Measurements from ENCODE around the gene ETS1. TPM values are rescaled to one million over a fixed set of nuclear protein-coding genes. Genes with fewer than 3 reads are reported as not detected.
A peak's percentile ranks its signal among the peaks of the same experiment; 100 is the strongest.

The ETS1 gene
- total RNA-seq, 4 donors from 2014 or later: 46.3 to 70.6 (median 57.6) TPM

DNA sequence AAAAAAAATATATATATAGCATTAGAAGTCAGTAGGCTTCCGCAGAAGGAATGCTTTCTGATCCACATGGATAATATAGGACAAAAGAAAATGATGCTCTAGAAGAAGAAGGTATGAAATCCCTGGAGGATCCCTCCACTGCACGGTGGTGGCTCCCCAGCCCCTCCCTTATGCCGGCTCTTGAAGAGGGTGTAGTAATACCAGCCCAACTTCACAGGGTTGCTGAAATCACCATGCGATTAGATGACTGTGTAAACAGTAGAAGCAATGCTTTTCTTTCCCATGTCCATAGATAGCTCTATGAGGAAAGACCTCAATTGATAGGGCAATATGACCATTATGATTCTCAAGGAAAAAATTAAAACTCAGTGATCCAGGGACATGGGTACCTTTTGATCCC lies 3.2 kb upstream of the ETS1 start:
- TF ChIP-seq EP300 (IDR thresholded peaks at IDR 0.05): no peak
- TF ChIP-seq POLR2A (IDR thresholded peaks at IDR 0.05): no peak
- TF ChIP-seq, protein P1, sequence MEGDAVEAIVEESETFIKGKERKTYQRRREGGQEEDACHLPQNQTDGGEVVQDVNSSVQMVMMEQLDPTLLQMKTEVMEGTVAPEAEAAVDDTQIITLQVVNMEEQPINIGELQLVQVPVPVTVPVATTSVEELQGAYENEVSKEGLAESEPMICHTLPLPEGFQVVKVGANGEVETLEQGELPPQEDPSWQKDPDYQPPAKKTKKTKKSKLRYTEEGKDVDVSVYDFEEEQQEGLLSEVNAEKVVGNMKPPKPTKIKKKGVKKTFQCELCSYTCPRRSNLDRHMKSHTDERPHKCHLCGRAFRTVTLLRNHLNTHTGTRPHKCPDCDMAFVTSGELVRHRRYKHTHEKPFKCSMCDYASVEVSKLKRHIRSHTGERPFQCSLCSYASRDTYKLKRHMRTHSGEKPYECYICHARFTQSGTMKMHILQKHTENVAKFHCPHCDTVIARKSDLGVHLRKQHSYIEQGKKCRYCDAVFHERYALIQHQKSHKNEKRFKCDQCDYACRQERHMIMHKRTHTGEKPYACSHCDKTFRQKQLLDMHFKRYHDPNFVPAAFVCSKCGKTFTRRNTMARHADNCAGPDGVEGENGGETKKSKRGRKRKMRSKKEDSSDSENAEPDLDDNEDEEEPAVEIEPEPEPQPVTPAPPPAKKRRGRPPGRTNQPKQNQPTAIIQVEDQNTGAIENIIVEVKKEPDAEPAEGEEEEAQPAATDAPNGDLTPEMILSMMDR (IDR thresholded peaks at IDR 0.05): no peak
- 73 to 79% methylated on average over 4 of the region's 4 CpGs for WGBS, 2 donors
- peaks cover 0 to 7% of the 10 kb centered on the region in 2 donors for H3K27me3 ChIP-seq
- H3K4me3 ChIP-seq: no peak overlapping the region
- no peaks in the 10 kb centered on the region for H3K4me1 ChIP-seq
- no peak overlapping the region for H3K27ac ChIP-seq
- no peaks in the 10 kb centered on the region for H3K9me3 ChIP-seq
- DNase-seq (ENCODE audit: low spot score in 2 of 2): no peak
- H3K36me3 ChIP-seq: no peaks in the 10 kb centered on the region

DNA sequence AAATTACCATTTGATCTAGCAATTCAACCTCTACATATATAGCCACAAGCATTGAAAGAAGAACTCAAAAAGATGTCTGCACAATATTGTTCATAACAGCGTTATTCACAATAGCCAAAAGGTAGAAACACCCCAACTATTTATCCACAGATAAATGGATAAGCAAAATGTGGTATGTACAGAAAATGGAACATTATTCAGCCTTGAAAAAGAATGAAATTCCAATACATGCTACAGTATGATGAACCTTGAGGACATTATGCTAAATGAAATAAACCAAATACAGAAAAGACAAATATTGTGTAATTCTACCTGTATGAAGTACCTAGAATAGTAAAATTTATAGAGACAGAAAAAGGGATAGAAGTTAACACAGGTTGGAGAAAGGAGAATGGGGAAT lies 2.6 kb upstream of the ETS1 start:
- H3K27me3 ChIP-seq: peaks cover 0 to 9% of the 10 kb centered on the region in 2 donors
- TF ChIP-seq EP300 (IDR thresholded peaks at IDR 0.05) (no peak), POLR2A (IDR thresholded peaks at IDR 0.05) (no peak)
- TF ChIP-seq, protein P1 (IDR thresholded peaks at IDR 0.05): no peak
- H3K4me3 ChIP-seq: no peak overlapping the region
- no peaks in the 10 kb centered on the region for H3K36me3 ChIP-seq
- no peaks in the 10 kb centered on the region for H3K9me3 ChIP-seq
- no peaks in the 10 kb centered on the region for H3K4me1 ChIP-seq
- WGBS, 2 donors: 94 to 97% methylated on average over 1 of the region's 1 CpG
- no peak for DNase-seq (ENCODE audit: low spot score in 2 of 2)
- no peak overlapping the region for H3K27ac ChIP-seq

DNA sequence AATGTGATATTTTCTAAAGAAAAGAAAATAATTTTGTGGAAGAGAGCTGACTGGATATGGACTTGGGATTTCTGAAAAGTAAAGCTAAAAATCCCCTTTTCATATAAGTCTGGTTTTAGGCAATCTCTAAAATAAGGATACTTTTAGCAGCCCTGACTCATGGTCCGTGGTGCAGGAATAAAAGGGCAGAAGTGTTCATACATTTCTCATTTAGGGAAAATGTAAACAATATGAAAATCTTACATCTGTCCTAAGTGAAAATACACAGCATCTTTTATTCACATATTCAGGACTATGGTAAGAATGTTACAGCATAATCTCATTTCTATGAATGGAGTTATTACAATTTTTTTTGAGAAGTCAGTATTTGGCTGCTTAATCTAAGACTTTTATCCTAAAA lies 735 bp upstream of the ETS1 start:
- H3K4me3 ChIP-seq: no peak overlapping the region
- 44 to 55% methylated on average over 1 of the region's 1 CpG for WGBS, 2 donors
- TF ChIP-seq POLR2A (IDR thresholded peaks at IDR 0.05) (no peak), EP300 (IDR thresholded peaks at IDR 0.05) (no peak)
- TF ChIP-seq, protein P1 (IDR thresholded peaks at IDR 0.05): no peak

DNA sequence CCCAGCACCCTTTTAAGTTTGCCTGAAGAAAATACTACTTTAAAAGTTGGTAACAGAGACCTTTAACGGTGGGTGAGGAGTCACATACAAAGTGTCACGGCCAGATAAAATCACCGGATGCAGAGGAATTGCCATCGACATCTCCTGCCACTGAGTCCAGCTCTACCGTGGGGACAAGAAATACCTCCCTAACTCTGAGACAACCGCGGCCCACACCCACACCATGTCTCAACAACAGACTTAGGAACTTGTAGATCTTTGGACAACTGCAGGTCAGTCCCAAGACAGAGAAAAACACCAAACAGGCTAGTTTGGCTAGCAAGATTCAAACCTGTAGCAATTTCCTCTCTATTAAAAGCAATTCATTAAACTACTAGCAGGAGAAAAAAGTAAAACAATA lies 669 bp downstream of the ETS1 start:
- H3K9me3 ChIP-seq: no peaks in the 10 kb centered on the region
- H3K27ac ChIP-seq: peak overlapping the region in 1 of 4 donors; percentile 13
- 72 to 76% methylated on average over 7 of the region's 7 CpGs for WGBS, 2 donors
- H3K36me3 ChIP-seq: no peaks in the 10 kb centered on the region
- peaks cover 0 to 9% of the 10 kb centered on the region in 2 donors for H3K27me3 ChIP-seq
- H3K4me3 ChIP-seq: no peak overlapping the region
- peaks cover 0 to 11% (median 3%) of the 10 kb centered on the region in 4 donors for H3K4me1 ChIP-seq
- TF ChIP-seq EP300 (IDR thresholded peaks at IDR 0.05): no peak
- DNase-seq (ENCODE audit: low spot score in 2 of 2): no peak

More for the DNA sequence above, 735 bp upstream of the ETS1 start:
- no peak overlapping the region for H3K27ac ChIP-seq
- no peaks in the 10 kb centered on the region for H3K36me3 ChIP-seq
- peaks cover 0 to 9% of the 10 kb centered on the region in 2 donors for H3K27me3 ChIP-seq
- DNase-seq (ENCODE audit: low spot score in 2 of 2): no peak
- H3K4me1 ChIP-seq: peaks cover 0 to under 1% (median under 1%) of the 10 kb centered on the region in 4 donors
- H3K9me3 ChIP-seq: no peaks in the 10 kb centered on the region

DNA sequence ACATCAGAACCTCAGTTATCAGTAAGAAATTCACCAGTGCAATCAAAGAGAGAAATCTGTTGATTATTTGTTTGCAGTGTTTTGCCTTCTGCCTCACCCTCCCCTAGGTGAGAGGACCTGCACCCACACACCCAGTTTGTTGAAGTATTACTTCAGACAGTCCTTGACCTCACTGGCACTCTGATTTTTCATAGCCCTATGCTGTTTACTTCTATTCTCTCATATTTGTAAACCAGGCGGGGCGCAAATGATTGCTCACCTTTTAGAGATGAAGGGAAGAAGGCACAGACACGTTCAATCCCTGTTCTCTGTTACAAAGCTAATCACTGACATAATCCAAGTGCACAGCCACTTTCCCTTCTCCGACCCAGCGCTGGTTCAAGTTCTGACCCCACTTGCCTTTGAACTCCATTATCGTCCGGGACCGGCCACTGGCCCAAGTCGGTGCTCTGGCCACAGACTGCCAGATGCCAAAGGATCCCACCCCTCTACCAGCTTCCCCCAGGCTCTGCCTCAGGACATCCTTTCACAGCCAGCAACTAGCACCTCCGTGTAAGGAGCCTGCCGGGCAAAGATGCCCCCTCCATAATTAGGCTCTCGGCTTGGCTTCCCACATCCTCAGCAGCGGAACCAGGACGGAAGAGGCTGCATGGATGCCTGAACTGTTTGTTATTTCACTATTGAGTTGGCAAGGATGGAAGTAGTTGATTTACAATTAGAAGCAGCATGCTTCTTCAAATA lies 1.7 kb downstream of the ETS1 start:
- Histone ChIP-seq H3K27ac (no peak overlapping the region), H3K4me3 (peak overlapping the region in 1 of 4 donors; percentile 6), H3K36me3 (no peaks in the 10 kb centered on the region), H3K4me1 (peaks cover 0 to 11% (median 3%) of the 10 kb centered on the region in 4 donors), H3K27me3 (peaks cover 0 to 9% of the 10 kb centered on the region in 2 donors), H3K9me3 (no peaks in the 10 kb centered on the region)
- DNase-seq (ENCODE audit: low spot score in 2 of 2): no peak
- 60 to 67% methylated on average over 14 of the region's 14 CpGs for WGBS, 2 donors
- no peak for TF ChIP-seq POLR2A (IDR thresholded peaks at IDR 0.05)
- TF ChIP-seq, protein P1 (IDR thresholded peaks at IDR 0.05): no peak
- no peak for TF ChIP-seq EP300 (IDR thresholded peaks at IDR 0.05)
